Psoas muscle (tissue), 8 donors: ENCODE data around the gene FAM200A. TPM values are rescaled to one million over a fixed set of nuclear protein-coding genes. Genes with fewer than 3 reads are reported as not detected.
"Not testable (repeated sequence)": the region's sequence is repeated elsewhere in the genome, so short reads cannot be mapped to it uniquely, and the experiment has no call there.

Experiments
- ATAC-seq, 4 donors: fragments of 200-7000 bp; cut with Tn5 transposase; one replicate each; pipeline ENCODE4 v1.9.1; 2020; ENCODE audit warnings: moderate library complexity in 3 of 4, mild to moderate bottlenecking in 2 of 4
- DNase-seq, 2 donors: peaks; one replicate each; pipeline ENCODE4 v3.0.0-alpha.2; 2020
- H3K27ac ChIP-seq: fragments of 200-600 bp; one replicate; pipeline ENCODE4 v1.8.0; 2022
- H3K27me3 ChIP-seq, 3 donors: fragments of 200-600 bp in 1 of 3; one replicate each; pipeline versions ENCODE4 v1.6.1 to v1.8.0; 2013 to 2022; ENCODE audit warnings: low read length in 2 of 3, mild to moderate bottlenecking in 2 of 3, moderate library complexity in 1 of 3; ENCODE audit not compliant: insufficient read depth in 3 of 3
- H3K36me3 ChIP-seq, 2 donors: fragments of 200-600 bp in 1 of 2; one replicate each; pipeline versions ENCODE4 v1.6.1 to v1.8.0; 2013 to 2022; ENCODE audit warnings: low read depth in 1 of 2, mild to moderate bottlenecking in 1 of 2, moderate library complexity in 1 of 2; ENCODE audit not compliant: insufficient read depth in 1 of 2
- H3K4me1 ChIP-seq: fragments of 200-600 bp; one replicate; pipeline ENCODE4 v1.8.0; 2022
- H3K4me3 ChIP-seq: fragments of 200-600 bp; one replicate; pipeline ENCODE4 v1.8.0; 2022; ENCODE audit warnings: mild to moderate bottlenecking
- H3K9me3 ChIP-seq: fragments of 200-600 bp; one replicate; pipeline ENCODE4 v1.8.0; 2022
- WGBS, 3 donors: extraction: QIAGEN DNeasy Blood & Tissue Kit; methylation state at CpG; one replicate each; pipeline versions ENCODE4 v1.1.6 to v1.1.7; 2013; 5-methylcytosine and 5-hydroxymethylcytosine counted together
- intact Hi-C, 2 donors: fragments of 100-400 bp; cut with DNase I; formaldehyde crosslinking; loops; one replicate each; pipeline versions ENCODE4 v1.11.0 to v1.14.2; 2022
- polyA plus RNA-seq, 3 donors: library from polyadenylated mRNA; stranded (reverse); fragments of 200-250 nt; gene quantifications; one replicate each; pipeline ENCODE4 v1.2.3, GENCODE V29; 2013
- total RNA-seq, 4 donors: library from RNA; stranded (reverse); fragmentation: NEBNext Ultra II Directional in 2 of 4; extraction: Animal tissue kit (Norgen Biotek cat#: 25700) in 2 of 4; gene quantifications; one replicate each; pipeline versions ENCODE4 v1.2.1 to v1.2.4, GENCODE V29; 2021 to 2023
- TF ChIP-seq, protein P1 (sequence below): fragments of 200-600 bp; IDR thresholded peaks from one replicate; pipeline ENCODE4 v1.8.0; 2022; ENCODE audit warnings: antibody characterized with exemption
- donor health status: healthy with polysubstance abuse.
- donor health status: DM: no; HTN: no; CAD: no; lungs with moderate emphysema.
- donor health status: Bipolar disorder and iron deficiency.
- donor health status: healthy.
- donor health status: DM: yes; HTN: yes; CAD: no.
- donor health status: DM: no; HTN: no; CAD: no.
- donor health status: DM: no; HTN: no; CAD: no.
- donor health status: DM: yes; HTN: yes; CAD: no.

The FAM200A gene
- total and polyA plus RNA-seq, 7 donors = 2.9 to 12.4 (median 4.6) TPM

DNA sequence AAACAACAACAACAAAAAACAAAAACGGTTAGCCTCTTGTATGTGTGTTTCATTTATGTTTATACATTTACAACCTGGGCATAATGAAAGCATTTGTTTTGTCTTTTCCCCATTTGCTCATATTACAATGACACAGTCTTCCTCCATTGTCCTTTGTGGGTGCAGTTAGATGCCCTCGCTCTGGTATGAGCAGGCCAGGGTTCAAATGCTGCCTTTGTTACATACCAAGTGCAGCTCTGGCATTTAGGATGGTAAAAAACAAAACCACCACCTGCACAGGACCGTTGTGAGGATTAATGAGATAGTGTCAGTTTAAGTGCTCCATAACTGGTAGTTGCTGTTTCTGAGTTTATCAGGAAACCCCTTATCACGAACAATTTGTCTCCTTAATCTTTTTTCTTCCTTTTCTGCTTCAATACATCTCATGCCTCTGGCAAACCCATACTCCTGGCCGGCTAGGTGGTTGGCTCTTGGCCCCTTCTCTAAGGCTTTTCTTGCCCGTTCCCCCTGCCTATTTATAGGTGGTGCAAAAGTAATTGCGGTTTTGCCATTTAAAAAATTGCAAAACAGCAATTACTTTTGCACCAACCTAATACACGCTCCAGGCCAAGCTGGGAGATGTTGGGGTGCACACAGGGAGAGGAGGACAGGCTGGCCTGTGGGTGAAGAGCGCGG is 27.5 kb upstream of the FAM200A start:
- Histone ChIP-seq H3K36me3 (peaks cover 0 to 7% of the 10 kb centered on the region in 2 donors), H3K4me1 (peaks cover 14% of the 10 kb centered on the region), H3K4me3 (peak overlapping the region; percentile 72), H3K27me3 (peaks cover 0 to 12% (median 3%) of the 10 kb centered on the region in 3 donors), H3K27ac (no peak overlapping the region), H3K9me3 (no peaks in the 10 kb centered on the region)
- TF ChIP-seq, protein P1, sequence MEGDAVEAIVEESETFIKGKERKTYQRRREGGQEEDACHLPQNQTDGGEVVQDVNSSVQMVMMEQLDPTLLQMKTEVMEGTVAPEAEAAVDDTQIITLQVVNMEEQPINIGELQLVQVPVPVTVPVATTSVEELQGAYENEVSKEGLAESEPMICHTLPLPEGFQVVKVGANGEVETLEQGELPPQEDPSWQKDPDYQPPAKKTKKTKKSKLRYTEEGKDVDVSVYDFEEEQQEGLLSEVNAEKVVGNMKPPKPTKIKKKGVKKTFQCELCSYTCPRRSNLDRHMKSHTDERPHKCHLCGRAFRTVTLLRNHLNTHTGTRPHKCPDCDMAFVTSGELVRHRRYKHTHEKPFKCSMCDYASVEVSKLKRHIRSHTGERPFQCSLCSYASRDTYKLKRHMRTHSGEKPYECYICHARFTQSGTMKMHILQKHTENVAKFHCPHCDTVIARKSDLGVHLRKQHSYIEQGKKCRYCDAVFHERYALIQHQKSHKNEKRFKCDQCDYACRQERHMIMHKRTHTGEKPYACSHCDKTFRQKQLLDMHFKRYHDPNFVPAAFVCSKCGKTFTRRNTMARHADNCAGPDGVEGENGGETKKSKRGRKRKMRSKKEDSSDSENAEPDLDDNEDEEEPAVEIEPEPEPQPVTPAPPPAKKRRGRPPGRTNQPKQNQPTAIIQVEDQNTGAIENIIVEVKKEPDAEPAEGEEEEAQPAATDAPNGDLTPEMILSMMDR = no peak
- intact Hi-C loops = loop anchor here in 1 of 2 donors (5.0 kb wide), 1 partner anchor 643 kb away; no protein-coding TSS in a partner anchor
- DNase-seq (no peak), ATAC-seq (no peak)
- whole genome bisulfite sequencing, 3 donors = 36 to 49% (median 40%) methylated on average over 10 of the region's 10 CpGs

GRCh38 chr7:99576251-99576650 is 24.3 kb upstream of the FAM200A start:
- no peaks in the 10 kb centered on the region for H3K27me3 ChIP-seq
- ATAC-seq = no peak
- TF ChIP-seq, protein P1 = no peak
- peak overlapping the region; percentile 75 for H3K27ac ChIP-seq
- peaks cover 14% of the 10 kb centered on the region for H3K4me1 ChIP-seq
- peaks cover 0 to 38% of the 10 kb centered on the region in 2 donors for H3K36me3 ChIP-seq
- no peaks in the 10 kb centered on the region for H3K9me3 ChIP-seq
- 74 to 83% (median 77%) methylated on average over 3 of the region's 3 CpGs for WGBS, 3 donors
- intact Hi-C loops = loop anchor here in 1 of 2 donors (5.0 kb wide), 1 partner anchor 646 kb away; no protein-coding TSS in a partner anchor
- no peak overlapping the region for H3K4me3 ChIP-seq
- no peak for DNase-seq

- H3K36me3 ChIP-seq = peaks cover 0 to 66% of the 10 kb centered on the region in 2 donors
- no peak for ATAC-seq
- intact Hi-C loops = no loop called here
Observed at GRCh38 chr7:99573257-99573656, 21.3 kb upstream of the FAM200A start.

DNA sequence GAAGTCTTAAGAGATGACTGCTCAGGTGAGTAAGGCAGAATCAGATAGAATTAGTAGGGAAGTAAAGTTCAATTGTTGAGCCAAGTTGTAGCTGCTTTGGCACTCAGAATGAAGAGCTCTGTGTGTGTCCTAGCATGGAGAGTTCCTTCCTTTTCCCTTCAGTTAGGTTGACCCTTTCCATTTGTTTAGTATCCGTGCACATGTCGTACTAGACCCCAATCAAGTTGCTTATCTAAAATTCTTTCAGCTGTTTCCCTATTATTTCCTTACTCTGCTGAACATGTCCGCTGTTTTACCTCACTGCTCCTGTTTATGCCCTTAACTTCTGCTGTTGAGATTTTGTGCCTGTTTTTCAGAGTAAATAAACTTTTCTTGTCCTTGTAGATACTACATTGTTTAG is 19.9 kb upstream of the FAM200A start:
- H3K27ac ChIP-seq = no peak overlapping the region
- DNase-seq (no peak), ATAC-seq (no peak)
- H3K36me3 ChIP-seq = peaks cover 0 to 75% of the 10 kb centered on the region in 2 donors
- intact Hi-C loops = no loop called here
- H3K27me3 ChIP-seq = no peaks in the 10 kb centered on the region
- H3K9me3 ChIP-seq = no peaks in the 10 kb centered on the region
- H3K4me1 ChIP-seq = peaks cover 6% of the 10 kb centered on the region
- H3K4me3 ChIP-seq = no peak overlapping the region
- TF ChIP-seq, protein P1 = no peak
- WGBS, 3 donors = 93 to 97% (median 94%) methylated on average over 3 of the region's 3 CpGs

More at GRCh38 chr7:99573257-99573656, 21.3 kb upstream of the FAM200A start:
- Histone ChIP-seq H3K4me1 (peaks cover 11% of the 10 kb centered on the region), H3K4me3 (no peak overlapping the region), H3K27ac (no peak overlapping the region), H3K9me3 (no peaks in the 10 kb centered on the region), H3K27me3 (no peaks in the 10 kb centered on the region)
- no peak for DNase-seq
- TF ChIP-seq, protein P1 = no peak
- WGBS, 3 donors = 82 to 85% (median 84%) methylated on average over 1 of the region's 1 CpG

- WGBS, 3 donors = 96 to 97% (median 97%) methylated on average over 7 of the region's 7 CpGs
- H3K9me3 ChIP-seq, ATAC-seq, H3K4me3 ChIP-seq, H3K27ac ChIP-seq, H3K27me3 ChIP-seq, intact Hi-C loops, H3K4me1 ChIP-seq, DNase-seq: not testable (repeated sequence)
- peaks cover 9 to 92% of the 10 kb centered on the region in 2 donors for H3K36me3 ChIP-seq
Observed at GRCh38 chr7:99568770-99569169, 16.9 kb upstream of the FAM200A start.
